IPS DF 4.7 (cell line): Measurements from ENCODE around the gene FEN1.

Experiments used
- DNase-seq: peaks from one replicate; pipeline ENCODE4 v3.0.0-alpha.2; 2013; ENCODE audit warnings: low spot score; ENCODE audit errors: extremely low read depth

Gene FEN1

GRCh38 chr11:61792310-61793082 is at the start of gene FEN1, which contains the start of gene TMEM258:
FEN1 (plus strand) TSS chr11:61792911; CDS start chr11:61795362, 2,451 bp downstream.
TMEM258 (minus strand) TSS chr11:61792599; CDS start chr11:61792558, 41 bp downstream.
- DNase-seq = no peak

- no peak for DNase-seq
Observed at GRCh38 chr11:61743486-61744095, 49.1 kb upstream of the FEN1 start.

GRCh38 chr11:61744181-61744580 is 48.5 kb upstream of the FEN1 start:
- DNase-seq = no peak

- DNase-seq = no peak
Observed at GRCh38 chr11:61744609-61745156, 48.0 kb upstream of the FEN1 start.

GRCh38 chr11:61745781-61746441 is 46.8 kb upstream of the FEN1 start:
- DNase-seq = no peak

GRCh38 chr11:61746442-61747191 is 46.1 kb upstream of the FEN1 start:
- DNase-seq = no peak

- no peak for DNase-seq
Observed at GRCh38 chr11:61747192-61747966, 45.3 kb upstream of the FEN1 start.

- DNase-seq = no peak
Observed at GRCh38 chr11:61747967-61748285, 44.8 kb upstream of the FEN1 start.

GRCh38 chr11:61749591-61750217 is 43.0 kb upstream of the FEN1 start:
- no peak for DNase-seq

GRCh38 chr11:61750631-61751273 is 42.0 kb upstream of the FEN1 start:
- DNase-seq = no peak

GRCh38 chr11:61751384-61751783 is 41.3 kb upstream of the FEN1 start:
- DNase-seq = no peak

- no peak for DNase-seq
Observed at GRCh38 chr11:61752117-61752924, 40.4 kb upstream of the FEN1 start, which contains the start of gene MYRF. MYRF (plus strand) TSS chr11:61752636; CDS start chr11:61752745, 109 bp downstream.

- no peak for DNase-seq
Observed at GRCh38 chr11:61752925-61753521, 39.7 kb upstream of the FEN1 start.

- no peak for DNase-seq
Observed at GRCh38 chr11:61753672-61754071, 39.0 kb upstream of the FEN1 start.

GRCh38 chr11:61754534-61755482 is 37.9 kb upstream of the FEN1 start:
- no peak for DNase-seq

GRCh38 chr11:61756147-61756451 is 36.6 kb upstream of the FEN1 start:
- DNase-seq = no peak

GRCh38 chr11:61756452-61757212 is 36.1 kb upstream of the FEN1 start:
- no peak for DNase-seq
